ENCODE results near the gene AGR2.
"Not testable (repeated sequence)": the region's sequence is repeated elsewhere in the genome, so short reads cannot be mapped to it uniquely, and the experiment has no call there.

AGR2 gene

DNA sequence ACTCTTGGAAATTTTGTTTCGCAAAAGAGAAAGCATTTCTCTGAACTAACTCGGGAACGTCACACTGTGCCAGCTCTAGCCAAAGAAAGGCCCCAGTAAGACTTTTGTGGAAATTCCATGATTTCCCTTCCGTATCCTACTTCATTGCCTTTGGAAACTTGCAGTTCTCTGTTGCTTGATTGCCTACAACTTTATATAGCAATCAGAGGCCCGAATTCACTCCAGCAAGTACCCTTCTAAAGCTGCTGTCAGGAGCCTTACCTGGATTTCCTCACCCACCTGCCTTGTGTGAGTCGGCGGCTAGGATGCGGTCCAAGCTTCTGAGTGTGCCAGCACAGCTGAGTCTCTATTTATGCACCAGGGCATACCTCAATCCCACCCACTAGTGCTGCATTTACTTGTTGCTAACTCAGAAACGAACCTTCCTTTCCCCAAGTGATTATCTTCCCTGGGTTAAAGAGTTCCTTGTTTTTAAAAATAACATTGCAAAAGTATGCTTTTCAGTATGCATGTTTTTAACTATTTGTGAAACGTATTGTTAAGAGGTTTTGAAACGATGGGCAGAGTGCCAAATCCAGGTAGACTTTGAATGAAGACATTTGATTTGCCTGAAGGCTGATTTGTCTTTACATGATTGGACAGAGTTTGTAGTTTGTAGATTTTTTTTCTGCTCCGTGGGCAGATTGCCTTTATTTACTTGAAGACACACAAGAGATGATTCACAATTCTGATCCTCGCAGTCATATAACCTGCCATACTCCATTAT is at the start of gene AGR2:
Gene AGR2, minus strand, starts transcription at position 326 of the 766 bp plus-strand sequence. CDS start 3,203 bp downstream, outside the sequence.
- no peak for DNase-seq (ENCODE audit: low spot score)

- DNase-seq (ENCODE audit: low spot score): not testable (repeated sequence)
These were observed 48.4 kb upstream of the AGR2 start for GRCh38 chr7:16853189-16853588.

- no peak for DNase-seq (ENCODE audit: low spot score)
These were observed 47.0 kb upstream of the AGR2 start for GRCh38 chr7:16851829-16852228.

- DNase-seq (ENCODE audit: low spot score): no peak
These were observed 46.0 kb upstream of the AGR2 start for GRCh38 chr7:16850614-16851466.

GRCh38 chr7:16849296-16850148 is 44.7 kb upstream of the AGR2 start:
- DNase-seq (ENCODE audit: low spot score): no peak

GRCh38 chr7:16847381-16847860 is 42.6 kb upstream of the AGR2 start:
- DNase-seq (ENCODE audit: low spot score): no peak

DNA sequence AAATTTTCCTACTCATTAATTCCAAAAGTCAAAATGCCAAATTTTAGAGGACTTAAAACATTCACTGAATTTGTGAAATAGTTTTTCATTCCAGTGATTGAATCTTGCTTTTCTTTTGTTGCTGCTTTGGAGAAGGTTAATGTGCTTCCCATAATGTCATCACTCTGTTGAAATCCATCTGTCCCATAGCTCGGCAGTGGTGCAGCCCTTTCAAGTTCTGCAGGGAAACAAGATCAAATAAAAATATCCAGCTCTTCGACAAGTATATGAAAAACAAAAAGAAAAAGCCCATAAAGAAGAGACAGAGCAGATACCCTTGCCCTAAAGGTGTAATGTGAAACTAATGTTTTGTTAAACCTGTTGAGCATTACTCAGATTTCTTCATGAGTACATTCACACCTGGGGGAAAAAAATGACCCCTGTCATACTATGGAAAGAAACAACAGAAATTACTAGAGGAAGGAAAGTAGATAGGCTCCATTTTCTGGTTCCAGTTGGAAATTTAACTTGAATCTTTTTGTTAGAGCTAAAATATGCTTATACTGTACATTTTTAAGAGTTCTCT is 41.9 kb upstream of the AGR2 start:
- no peak for DNase-seq (ENCODE audit: low spot score)

DNA sequence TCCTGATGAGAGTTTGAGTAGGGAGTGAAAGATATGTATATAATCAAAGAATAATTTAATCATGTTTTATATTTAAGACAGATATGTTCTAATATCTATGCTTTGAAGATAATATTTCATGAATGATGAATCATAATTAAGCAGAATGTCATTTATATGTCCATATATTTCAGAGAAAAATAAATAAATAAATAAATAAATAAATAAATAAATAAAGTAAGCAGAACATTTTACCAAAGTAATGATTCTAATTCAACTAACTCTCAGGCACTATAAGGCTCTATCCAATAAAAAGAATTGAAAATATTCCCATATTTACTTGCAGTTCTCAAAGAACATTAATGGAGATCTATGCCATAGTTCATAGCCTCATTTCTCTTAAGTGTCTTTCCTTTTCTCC is 40.9 kb upstream of the AGR2 start:
- DNase-seq (ENCODE audit: low spot score): no peak

DNA sequence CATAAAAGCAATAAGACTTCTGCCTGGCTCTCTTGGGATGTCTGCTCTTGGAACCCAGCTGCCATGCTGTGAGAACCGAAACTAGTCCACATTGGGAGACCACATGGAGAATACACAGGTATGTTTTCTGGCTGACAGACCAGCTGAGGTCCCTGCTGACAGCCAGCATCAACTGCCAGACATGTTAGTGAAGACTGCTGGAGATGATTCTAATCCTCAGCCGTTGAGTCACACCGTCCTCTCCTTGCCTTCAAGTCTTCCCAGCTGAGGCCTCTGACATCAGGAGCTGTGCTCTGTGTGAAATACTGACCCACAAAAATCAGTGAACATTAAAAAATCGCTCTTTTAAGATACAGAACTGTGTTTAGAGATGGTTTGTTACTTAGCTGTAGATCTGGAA is 36.9 kb upstream of the AGR2 start:
- no peak for DNase-seq (ENCODE audit: low spot score)

DNA sequence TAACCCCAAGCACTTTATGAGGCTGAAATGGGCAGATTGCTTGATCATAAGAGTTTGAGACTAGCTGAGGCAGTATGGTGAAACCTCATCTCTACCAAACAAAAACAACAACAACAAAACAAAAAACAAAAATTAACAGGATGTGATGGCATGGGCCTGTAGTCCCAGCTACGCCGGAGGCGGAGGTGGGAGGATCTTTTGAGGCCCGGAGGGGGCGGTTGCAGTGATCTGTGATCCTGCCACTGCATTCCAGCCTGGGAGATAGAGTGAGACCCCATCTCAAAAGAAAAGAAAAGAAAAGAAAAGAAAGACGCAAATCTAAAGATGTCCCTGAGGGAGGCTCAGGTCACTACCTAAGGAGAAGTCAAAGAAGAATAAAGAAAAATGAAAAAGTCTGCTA is 35.3 kb upstream of the AGR2 start:
- DNase-seq (ENCODE audit: low spot score): no peak

DNA sequence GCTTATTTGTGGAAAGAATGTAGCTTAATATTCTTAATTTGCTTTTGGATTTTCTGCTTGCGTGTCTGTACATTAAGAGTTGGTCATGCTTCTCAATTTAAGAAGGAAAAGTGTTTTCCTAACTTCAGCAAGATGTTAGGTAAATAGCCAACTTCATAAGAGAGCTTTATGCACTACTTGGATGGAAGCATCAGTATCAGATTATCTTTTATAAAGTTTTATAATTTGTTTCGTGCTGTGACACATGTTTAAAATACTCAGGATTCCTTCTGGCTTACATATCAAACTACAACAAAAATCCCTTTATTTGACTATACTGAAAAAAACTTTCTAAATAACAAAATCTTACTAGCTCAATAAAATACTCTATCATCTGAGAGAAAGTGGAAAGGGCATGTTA is 34.8 kb upstream of the AGR2 start:
- no peak for DNase-seq (ENCODE audit: low spot score)

GRCh38 chr7:16838891-16839290 is 34.1 kb upstream of the AGR2 start:
- DNase-seq (ENCODE audit: low spot score): no peak

DNA sequence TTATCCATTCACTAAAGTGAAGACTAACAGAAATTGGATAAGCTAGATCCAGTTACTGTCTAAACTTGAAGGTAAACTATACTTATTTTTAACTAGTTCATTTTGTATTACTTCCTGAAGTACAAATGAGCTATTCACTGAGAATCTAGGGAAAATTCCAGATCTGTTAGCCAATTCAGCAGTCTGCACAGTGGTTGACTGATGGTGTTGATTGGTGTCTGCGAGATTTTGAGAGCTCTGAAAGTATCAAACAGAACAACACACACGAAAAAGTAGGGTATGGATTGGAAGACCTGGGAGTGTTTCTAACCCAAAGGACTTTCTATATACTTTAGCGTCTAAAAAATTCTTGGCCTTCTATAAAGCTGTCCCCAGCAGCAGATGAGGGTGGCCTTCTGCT is 33.6 kb upstream of the AGR2 start:
- no peak for DNase-seq (ENCODE audit: low spot score)

- DNase-seq (ENCODE audit: low spot score): no peak
These were observed 31.7 kb upstream of the AGR2 start for GRCh38 chr7:16836481-16836880.

DNA sequence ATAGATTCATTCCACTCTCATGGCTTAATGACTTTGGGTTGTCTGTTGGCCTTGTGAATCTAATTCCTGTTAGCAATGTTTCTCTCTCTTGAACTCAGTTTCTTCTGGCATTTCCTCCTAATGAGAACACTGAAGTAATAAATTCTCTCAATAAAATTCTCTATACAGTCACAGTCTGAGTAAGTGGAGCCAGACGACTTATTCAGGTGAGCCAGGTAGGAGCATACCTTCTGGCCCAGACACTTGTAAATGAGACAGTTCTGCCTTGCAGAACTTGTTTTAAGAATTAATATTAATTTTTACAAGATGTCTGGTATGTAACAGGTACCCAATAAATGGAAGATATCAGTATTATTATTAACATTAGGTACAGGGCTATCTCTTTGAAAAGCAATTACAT is 28.6 kb upstream of the AGR2 start:
- no peak for DNase-seq (ENCODE audit: low spot score)

- DNase-seq (ENCODE audit: low spot score): no peak
These were observed 21.3 kb upstream of the AGR2 start for GRCh38 chr7:16826060-16826459.

- no peak for DNase-seq (ENCODE audit: low spot score)
These were observed 17.2 kb upstream of the AGR2 start for GRCh38 chr7:16822029-16822428.

DNA sequence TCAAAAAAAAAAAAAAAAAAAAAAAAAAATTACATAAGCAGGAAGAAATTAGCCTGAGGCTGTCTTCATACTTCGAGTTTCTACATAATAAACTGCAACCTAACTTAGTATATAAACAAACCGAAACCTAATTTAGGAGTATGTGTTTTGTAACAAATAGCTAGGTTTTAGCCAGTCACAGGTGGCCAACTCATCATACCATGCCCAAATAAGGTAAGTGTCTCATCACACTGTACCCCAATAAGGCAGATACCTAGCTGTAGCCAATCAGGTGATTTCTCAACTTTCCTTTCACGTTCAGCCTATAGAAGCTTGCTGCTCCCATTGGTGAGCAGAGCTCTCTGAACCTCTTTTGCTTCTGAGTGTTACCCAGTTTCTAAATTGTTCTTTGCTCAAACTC is 13.9 kb upstream of the AGR2 start:
- DNase-seq (ENCODE audit: low spot score): no peak

- no peak for DNase-seq (ENCODE audit: low spot score)
These were observed 12.7 kb upstream of the AGR2 start for GRCh38 chr7:16817536-16817935.

GRCh38 chr7:16816824-16817223 is 12.0 kb upstream of the AGR2 start:
- DNase-seq (ENCODE audit: low spot score): no peak

DNA sequence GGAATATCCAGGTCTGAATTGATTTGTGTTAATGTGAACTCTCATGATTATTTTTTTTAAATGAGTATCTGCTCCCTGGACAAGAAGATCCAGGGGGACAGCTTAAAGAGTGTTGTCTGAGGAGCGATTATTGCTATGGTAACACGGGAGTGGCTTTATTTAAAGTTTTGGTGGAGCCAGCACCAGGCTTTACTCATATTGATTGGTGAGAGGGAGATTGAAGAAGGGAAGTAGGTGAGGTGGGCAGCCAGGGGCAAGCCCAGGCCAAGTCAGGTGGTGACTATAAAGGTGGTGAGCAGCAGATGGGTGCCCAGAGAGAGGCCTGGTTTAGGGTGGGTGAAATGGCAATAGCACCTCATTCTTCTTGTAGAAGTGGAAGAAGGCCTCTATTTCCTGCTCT is 10.2 kb upstream of the AGR2 start:
- DNase-seq (ENCODE audit: low spot score): no peak

- no peak for DNase-seq (ENCODE audit: low spot score)
These were observed 8.4 kb upstream of the AGR2 start for GRCh38 chr7:16813232-16813616.

Data from ecto neural progenitor cell (in vitro differentiated cells).